ENCODE measurements around the gene HNRNPA3. TPM values are rescaled to one million over a fixed set of nuclear protein-coding genes. Genes with fewer than 3 reads are reported as not detected.

Gene HNRNPA3
- total and polyA plus RNA-seq, 2 experiments from 2014 or later: 151 to 290 TPM

DNA sequence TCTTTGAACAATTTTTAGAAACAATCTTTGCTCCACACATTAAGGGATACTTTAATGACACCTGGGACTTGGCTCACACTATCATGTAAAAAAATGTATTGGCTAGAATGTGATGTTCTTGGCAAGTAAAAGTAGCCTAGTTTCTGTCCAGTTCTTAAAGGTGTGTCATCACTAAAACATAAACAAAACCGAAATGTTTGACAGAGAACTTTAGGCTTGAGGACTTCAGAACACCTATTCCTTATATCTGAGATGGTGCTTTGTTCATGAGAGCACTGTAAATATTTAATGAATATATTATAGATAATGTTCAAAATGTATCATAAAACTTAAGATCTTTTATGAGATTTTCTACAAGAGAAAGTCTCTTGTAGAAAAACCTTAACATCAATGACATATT is 19.8 kb upstream of the HNRNPA3 start:
- H3K9me3 Mint-ChIP-seq: no peaks in the 10 kb centered on the region
- H3K4me1 ChIP-seq (ENCODE audit: insufficient read depth): 0 out of 2 replicates have a peak, but pooled peaks cover 1% of the 10 kb centered on the region
- H3K4me3 Mint-ChIP-seq: no peak overlapping the region
- DNase-seq (ENCODE audit: low spot score): no peak
- TF ChIP-seq NANOG (IDR thresholded peaks at IDR 0.05; ENCODE audit: borderline replicate concordance) (no peak), EZH2phosphoT487 (IDR thresholded peaks at IDR 0.05; ENCODE audit: unreplicated experiment) (no peak), EZH2 (IDR thresholded peaks at IDR 0.05; ENCODE audit: low read depth, unreplicated experiment) (no peak), POLR2AphosphoS5 (IDR thresholded peaks at IDR 0.05; ENCODE audit: low read depth) (no peak), ZNF331 (CRISPR knock-in tag; IDR thresholded peaks at IDR 0.05; ENCODE audit: low read depth) (no peak), ETS1 (IDR thresholded peaks at IDR 0.05) (no peak), CREB1 (CRISPR knock-in tag; IDR thresholded peaks at IDR 0.05; ENCODE audit: low read depth) (no peak), ZNF114 (CRISPR knock-in tag; IDR thresholded peaks at IDR 0.05) (no peak), REST (IDR thresholded peaks at IDR 0.05; ENCODE audit: unreplicated experiment) (no peak), JUNB (IDR thresholded peaks at IDR 0.05; ENCODE audit: unreplicated experiment) (no peak), STAT1 (IDR thresholded peaks at IDR 0.05; ENCODE audit: unreplicated experiment) (no peak)
- TF ChIP-seq, protein P1, sequence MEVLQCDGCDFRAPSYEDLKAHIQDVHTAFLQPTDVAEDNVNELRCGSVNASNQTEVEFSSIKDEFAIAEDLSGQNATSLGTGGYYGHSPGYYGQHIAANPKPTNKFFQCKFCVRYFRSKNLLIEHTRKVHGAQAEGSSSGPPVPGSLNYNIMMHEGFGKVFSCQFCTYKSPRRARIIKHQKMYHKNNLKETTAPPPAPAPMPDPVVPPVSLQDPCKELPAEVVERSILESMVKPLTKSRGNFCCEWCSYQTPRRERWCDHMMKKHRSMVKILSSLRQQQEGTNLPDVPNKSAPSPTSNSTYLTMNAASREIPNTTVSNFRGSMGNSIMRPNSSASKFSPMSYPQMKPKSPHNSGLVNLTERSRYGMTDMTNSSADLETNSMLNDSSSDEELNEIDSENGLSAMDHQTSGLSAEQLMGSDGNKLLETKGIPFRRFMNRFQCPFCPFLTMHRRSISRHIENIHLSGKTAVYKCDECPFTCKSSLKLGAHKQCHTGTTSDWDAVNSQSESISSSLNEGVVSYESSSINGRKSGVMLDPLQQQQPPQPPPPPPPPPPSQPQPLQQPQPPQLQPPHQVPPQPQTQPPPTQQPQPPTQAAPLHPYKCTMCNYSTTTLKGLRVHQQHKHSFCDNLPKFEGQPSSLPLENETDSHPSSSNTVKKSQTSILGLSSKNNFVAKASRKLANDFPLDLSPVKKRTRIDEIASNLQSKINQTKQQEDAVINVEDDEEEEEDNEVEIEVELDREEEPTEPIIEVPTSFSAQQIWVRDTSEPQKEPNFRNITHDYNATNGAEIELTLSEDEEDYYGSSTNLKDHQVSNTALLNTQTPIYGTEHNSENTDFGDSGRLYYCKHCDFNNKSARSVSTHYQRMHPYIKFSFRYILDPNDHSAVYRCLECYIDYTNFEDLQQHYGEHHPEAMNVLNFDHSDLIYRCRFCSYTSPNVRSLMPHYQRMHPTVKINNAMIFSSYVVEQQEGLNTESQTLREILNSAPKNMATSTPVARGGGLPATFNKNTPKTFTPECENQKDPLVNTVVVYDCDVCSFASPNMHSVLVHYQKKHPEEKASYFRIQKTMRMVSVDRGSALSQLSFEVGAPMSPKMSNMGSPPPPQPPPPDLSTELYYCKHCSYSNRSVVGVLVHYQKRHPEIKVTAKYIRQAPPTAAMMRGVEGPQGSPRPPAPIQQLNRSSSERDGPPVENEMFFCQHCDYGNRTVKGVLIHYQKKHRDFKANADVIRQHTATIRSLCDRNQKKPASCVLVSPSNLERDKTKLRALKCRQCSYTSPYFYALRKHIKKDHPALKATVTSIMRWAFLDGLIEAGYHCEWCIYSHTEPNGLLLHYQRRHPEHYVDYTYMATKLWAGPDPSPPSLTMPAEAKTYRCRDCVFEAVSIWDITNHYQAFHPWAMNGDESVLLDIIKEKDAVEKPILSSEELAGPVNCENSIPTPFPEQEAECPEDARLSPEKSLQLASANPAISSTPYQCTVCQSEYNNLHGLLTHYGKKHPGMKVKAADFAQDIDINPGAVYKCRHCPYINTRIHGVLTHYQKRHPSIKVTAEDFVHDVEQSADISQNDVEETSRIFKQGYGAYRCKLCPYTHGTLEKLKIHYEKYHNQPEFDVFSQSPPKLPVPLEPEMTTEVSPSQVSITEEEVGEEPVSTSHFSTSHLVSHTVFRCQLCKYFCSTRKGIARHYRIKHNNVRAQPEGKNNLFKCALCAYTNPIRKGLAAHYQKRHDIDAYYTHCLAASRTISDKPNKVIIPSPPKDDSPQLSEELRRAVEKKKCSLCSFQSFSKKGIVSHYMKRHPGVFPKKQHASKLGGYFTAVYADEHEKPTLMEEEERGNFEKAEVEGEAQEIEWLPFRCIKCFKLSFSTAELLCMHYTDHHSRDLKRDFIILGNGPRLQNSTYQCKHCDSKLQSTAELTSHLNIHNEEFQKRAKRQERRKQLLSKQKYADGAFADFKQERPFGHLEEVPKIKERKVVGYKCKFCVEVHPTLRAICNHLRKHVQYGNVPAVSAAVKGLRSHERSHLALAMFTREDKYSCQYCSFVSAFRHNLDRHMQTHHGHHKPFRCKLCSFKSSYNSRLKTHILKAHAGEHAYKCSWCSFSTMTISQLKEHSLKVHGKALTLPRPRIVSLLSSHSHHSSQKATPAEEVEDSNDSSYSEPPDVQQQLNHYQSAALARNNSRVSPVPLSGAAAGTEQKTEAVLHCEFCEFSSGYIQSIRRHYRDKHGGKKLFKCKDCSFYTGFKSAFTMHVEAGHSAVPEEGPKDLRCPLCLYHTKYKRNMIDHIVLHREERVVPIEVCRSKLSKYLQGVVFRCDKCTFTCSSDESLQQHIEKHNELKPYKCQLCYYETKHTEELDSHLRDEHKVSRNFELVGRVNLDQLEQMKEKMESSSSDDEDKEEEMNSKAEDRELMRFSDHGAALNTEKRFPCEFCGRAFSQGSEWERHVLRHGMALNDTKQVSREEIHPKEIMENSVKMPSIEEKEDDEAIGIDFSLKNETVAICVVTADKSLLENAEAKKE (CRISPR knock-in tag; IDR thresholded peaks at IDR 0.05): no peak
- TF ChIP-seq, protein P2, sequence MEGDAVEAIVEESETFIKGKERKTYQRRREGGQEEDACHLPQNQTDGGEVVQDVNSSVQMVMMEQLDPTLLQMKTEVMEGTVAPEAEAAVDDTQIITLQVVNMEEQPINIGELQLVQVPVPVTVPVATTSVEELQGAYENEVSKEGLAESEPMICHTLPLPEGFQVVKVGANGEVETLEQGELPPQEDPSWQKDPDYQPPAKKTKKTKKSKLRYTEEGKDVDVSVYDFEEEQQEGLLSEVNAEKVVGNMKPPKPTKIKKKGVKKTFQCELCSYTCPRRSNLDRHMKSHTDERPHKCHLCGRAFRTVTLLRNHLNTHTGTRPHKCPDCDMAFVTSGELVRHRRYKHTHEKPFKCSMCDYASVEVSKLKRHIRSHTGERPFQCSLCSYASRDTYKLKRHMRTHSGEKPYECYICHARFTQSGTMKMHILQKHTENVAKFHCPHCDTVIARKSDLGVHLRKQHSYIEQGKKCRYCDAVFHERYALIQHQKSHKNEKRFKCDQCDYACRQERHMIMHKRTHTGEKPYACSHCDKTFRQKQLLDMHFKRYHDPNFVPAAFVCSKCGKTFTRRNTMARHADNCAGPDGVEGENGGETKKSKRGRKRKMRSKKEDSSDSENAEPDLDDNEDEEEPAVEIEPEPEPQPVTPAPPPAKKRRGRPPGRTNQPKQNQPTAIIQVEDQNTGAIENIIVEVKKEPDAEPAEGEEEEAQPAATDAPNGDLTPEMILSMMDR (conservative IDR thresholded peaks at IDR 0.05; ENCODE audit: low read depth in 2 of 2): no peak
- H3F3A ChIP-seq (replicated peaks; ENCODE audit: low read depth): no peaks in the 10 kb centered on the region
- H3K27ac Mint-ChIP-seq: no peak overlapping the region
- H3K36me3 ChIP-seq (ENCODE audit: insufficient read depth): no peaks in the 10 kb centered on the region
- H3K27me3 ChIP-seq (ENCODE audit: insufficient read depth): no peaks in the 10 kb centered on the region
- no peaks in the 10 kb centered on the region for H3K36me3 Mint-ChIP-seq (ENCODE audit: low read depth)
- no peaks in the 10 kb centered on the region for H3K9me2 ChIP-seq (ENCODE audit: insufficient read depth)
- no peaks in the 10 kb centered on the region for H3K79me2 ChIP-seq (replicated peaks; ENCODE audit: insufficient read depth)
- no peak overlapping the region for H3K4me2 ChIP-seq
- no peaks in the 10 kb centered on the region for H3K27me3 Mint-ChIP-seq (ENCODE audit: insufficient read depth, low read depth, poor library complexity)
- H4K20me1 ChIP-seq (replicated peaks; ENCODE audit: insufficient read depth): no peaks in the 10 kb centered on the region
- H3K4me1 Mint-ChIP-seq: peaks cover under 1% of the 10 kb centered on the region; the same call in 2 of the 3 replicates
- no peak overlapping the region for H3K4me3 ChIP-seq
- no peak overlapping the region for H2AFZ ChIP-seq
- ATAC-seq: no peak
- H3K27ac ChIP-seq (ENCODE audit: low read depth): no peak overlapping the region
